ENCODE data around the gene UBE2J2.
A peak's percentile ranks its signal among the peaks of the same experiment; 100 is the strongest.

Gene UBE2J2

DNA sequence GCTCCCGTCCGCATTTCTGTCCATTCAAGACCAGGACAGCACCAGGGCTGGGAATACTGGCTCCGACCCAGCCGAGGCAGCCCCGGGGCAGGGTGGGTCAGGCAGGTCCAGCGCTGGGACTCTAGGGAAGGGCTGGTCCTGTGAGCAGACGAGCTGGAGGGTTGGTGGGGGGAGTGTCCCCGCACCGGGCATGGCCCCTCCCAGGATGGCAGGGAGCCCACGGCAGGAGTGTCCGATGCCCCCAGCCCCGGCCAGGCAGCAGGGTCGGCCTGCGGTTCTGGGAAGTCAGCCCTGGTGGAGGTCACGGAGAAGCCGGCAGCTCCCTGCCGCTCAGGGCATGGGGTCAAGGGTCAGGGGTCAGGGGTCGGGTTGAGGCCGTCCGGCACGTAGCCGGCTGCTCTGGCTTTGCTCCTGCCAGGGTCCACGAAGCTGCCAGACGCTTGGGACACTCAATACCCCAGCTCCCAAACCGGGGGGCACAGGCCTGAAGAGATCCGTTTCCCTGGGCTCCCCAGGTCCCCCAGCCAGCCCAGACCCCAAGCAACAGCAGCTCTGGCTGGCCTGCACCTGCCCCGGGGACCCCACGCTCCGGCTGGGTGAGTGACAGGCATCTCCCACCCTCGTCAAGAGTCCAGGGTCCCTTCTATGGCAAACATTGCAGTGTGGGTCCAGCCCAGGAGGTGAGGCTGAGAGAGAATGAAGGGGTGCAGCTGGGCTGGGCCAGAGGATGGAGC lies 33.9 kb downstream of the UBE2J2 start:
- DNase-seq (ENCODE audit: low spot score), result no peak

DNA sequence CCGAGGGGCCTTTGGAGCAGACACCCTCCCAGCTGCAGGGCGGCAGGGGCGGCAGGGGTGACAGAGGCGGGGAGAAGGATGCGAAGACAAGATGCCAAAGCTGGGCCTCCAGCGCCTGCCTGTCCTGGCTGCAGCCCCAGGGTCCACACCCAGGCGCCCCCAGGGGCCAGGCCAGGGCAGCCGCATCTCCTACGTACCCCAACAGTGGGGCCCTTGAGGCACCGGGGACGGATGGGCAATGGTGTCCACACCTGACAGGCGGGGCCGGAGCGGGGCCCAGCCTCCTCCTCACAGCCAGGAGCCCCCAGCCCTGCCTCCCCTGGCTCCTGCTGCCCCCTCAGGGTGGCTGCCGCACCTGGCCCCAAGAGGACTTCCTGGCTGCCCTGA lies 34.4 kb downstream of the UBE2J2 start:
- no peak for DNase-seq (ENCODE audit: low spot score)

DNA sequence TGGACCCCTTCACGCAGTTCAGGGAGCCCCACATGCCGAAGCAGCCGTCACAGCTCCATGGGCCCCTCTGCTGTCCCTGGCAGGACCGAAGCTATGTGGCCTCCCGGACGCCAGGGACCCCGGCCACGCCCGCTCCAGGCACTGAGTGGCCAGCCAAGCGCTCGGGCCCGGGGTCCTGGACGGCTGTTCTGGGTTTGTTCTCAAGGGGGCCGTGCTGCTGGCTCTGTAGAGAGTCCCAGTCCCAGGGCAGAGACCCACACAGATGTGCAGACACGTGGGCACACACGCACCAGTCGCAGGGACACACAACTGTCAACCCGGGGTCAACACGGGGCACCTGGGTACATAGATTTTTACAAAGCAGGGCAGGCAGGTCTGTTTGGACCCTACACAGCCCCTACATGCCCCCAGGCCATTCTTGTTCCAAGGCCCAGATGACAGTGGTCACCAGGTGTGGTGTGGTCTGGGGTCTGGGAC lies 34.9 kb downstream of the UBE2J2 start:
- DNase-seq (ENCODE audit: low spot score), result no peak

DNA sequence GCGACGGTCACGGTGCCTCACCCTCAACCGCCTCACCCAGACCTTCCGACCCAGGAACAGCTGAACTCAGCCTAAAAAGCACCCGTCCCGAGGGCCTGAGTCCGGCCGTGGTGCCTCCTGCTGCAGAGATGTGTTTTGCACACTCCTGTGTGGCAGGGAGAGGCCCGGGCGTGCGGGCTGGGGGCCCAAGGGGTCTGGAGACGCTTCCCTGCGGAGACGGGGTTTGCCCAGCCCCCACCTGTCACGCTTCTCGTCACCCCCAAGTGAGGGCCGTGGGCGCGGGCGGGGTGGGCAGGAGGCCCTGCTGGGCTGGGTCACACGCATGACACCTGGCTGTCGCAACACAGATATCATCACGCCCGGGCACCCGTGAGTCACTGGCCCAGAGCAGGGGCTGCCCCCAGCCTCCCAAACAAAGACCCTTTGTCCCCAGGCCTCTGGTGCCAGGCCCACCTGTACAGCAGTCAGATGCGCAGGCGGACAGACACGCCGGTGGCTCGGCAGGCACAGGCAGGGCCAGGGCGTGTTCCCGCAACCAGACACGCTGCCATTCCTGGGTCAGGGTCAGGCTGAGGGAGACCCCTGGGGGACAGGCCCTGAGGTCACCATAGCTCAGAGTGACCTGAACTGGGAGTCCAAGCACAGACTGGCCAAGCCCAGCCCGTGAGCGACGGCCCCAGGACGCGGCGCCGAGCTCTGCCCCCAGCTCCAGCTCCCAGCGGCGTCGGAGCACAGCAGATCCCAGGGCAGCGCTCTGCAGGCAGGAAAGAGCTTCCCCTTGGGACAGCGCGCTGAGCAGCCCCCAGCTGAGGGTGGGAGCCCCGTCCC lies 35.6 kb downstream of the UBE2J2 start:
- no peak for DNase-seq (ENCODE audit: low spot score)

GRCh38 chr1:1236945-1237873 lies 36.4 kb downstream of the UBE2J2 start:
- DNase-seq (ENCODE audit: low spot score), result no peak

- no peak for DNase-seq (ENCODE audit: low spot score)
Observed at GRCh38 chr1:1236176-1236763, 37.4 kb downstream of the UBE2J2 start.

DNA sequence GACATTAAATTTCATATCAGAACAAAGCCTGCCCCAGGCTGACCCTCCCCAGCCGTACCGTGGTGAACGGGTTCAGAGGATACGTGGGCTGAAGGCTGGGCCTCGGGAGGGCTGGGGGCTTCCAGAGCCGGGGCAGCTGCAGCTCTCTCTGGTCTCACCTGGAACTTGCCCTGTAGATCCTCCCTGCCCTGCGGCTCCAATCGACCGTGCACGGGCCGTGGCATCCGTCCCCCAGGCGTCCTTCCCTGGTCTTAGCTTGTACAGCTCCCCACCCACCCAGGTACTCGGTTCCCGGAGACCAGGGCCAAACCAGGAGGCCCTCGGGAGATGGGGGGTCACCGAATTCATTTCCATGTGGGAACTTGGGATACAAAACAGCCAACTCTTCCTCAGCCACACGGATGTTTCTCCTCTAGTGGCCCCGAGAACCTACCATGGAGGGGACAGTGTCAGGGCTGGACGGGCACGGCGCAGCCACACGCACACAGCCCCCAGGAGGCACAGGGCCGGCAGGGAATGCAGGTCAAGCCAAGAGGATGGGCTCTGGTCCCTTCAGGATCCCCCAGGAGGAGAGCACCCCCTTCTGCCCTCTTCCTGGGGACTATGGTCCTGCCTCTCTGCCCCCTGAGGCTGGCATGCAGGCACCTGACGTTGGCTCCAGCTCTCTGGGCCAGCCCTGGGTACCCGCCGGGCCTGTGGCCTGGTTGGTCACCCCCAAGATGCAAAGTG lies 38.5 kb downstream of the UBE2J2 start:
- DNase-seq (ENCODE audit: low spot score), result no peak

- no peak for DNase-seq (ENCODE audit: low spot score)
Observed at GRCh38 chr1:1234180-1234808, 39.4 kb downstream of the UBE2J2 start.

DNA sequence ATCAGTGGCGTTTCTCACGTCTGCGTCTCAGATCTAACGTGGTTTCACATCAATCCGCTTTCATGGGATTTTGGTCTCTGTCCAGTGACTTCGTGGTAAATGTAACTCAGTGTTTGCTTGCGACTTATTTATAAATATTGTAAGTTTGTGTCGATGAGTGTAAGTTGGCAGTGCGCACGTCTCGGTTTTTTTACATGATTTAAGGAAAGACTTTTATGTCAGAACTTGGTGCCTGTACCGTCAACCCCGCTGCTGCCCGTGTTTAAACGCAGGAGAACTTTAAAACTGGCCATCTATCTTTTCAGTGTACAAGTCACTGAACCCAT lies 40.1 kb downstream of the UBE2J2 start:
- DNase-seq (ENCODE audit: low spot score), result no peak

- DNase-seq (ENCODE audit: low spot score), result no peak
Observed at GRCh38 chr1:1232796-1233566, 40.7 kb downstream of the UBE2J2 start.

DNA sequence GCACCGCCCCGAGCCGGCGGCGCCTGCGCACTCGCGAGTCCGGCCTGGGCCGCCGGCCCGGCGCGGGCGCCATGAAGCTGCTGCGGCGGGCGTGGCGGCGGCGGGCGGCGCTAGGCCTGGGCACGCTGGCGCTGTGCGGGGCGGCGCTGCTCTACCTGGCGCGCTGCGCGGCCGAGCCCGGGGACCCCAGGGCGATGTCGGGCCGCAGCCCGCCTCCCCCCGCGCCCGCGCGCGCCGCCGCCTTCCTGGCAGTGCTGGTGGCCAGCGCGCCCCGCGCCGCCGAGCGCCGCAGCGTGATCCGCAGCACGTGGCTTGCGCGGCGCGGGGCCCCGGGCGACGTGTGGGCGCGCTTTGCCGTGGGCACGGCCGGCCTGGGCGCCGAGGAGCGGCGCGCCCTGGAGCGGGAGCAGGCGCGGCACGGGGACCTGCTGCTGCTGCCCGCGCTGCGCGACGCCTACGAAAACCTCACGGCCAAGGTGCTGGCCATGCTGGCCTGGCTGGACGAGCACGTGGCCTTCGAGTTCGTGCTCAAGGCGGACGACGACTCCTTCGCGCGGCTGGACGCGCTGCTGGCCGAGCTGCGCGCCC lies 41.4 kb downstream of the UBE2J2 start, which contains the start of gene B3GALT6:
Gene B3GALT6, plus strand, starts transcription at position 30 of the 588 bp plus-strand sequence. Its CDS starts 42 bp downstream, at position 72.
- DNase-seq (ENCODE audit: low spot score), result no peak

DNA sequence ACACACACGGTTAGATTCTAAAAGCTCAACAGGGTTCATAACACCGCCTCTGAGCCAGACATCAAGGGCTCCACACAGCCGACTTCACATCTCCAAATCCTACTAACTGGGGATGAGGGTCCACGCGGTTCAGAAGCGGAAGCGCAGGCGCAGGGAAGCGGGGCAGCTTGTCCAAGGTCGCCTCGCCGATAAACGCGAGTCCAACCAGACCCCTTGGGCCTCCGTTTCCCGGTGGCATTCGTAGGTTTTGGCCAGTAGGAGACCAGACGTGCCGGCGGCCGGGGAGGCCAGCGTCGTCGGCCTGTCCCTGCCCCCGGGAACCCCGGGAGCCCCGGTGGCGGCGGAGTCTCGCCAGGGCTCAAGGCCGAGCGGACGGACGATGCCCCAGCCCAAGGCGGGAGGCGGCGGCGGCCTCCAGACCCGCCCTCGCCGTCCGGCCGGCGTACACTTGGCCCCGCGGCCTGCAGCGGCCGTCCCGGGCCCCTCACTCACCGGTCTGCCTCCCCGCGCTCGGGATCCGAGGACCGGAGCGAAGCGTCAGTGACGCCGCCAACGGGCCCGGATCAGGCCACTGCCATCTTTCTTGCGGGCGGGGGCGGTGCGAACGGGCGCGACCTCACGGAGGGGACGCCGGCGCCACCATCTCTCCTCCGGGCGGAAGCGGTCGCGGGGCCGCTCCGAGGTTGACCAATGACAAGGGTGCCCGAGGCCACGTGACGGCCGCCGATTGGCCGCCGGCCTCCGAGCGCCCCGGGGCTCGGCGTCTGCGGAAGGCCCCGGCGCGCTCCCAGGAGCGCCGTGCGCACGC lies 42.0 kb downstream of the UBE2J2 start, which contains the start of gene SDF4:
Gene SDF4, minus strand, starts transcription at position 602 of the 808 bp plus-strand sequence. CDS start 3,229 bp downstream, outside the sequence.
- DNase-seq (ENCODE audit: low spot score), result peak; percentile 97

GRCh38 chr1:1230656-1231399 lies 42.8 kb downstream of the UBE2J2 start:
- no peak for DNase-seq (ENCODE audit: low spot score)

GRCh38 chr1:1229770-1230169 lies 43.9 kb downstream of the UBE2J2 start:
- DNase-seq (ENCODE audit: low spot score), result no peak

GRCh38 chr1:1228596-1229321 lies 44.9 kb downstream of the UBE2J2 start:
- DNase-seq (ENCODE audit: low spot score), result no peak

- no peak for DNase-seq (ENCODE audit: low spot score)
Observed at GRCh38 chr1:1228187-1228586, 45.5 kb downstream of the UBE2J2 start.

GRCh38 chr1:1227386-1227785 lies 46.3 kb downstream of the UBE2J2 start:
- no peak for DNase-seq (ENCODE audit: low spot score)

Data from CD4-positive, alpha-beta T cell treated with Interleukin-15 for 4 hours (primary cell).